Osteocyte (in vitro differentiated cells): ENCODE data around the gene KIAA1958. TPM values are rescaled to one million over a fixed set of nuclear protein-coding genes. Genes with fewer than 3 reads are reported as not detected.

Source experiments
- DNase-seq: peaks from one replicate; pipeline ENCODE4 v3.0.0; 2021; ENCODE audit warnings: mixed read lengths; ENCODE audit not compliant: unreplicated experiment; ENCODE audit errors: extremely low spot score
- H3K27ac Mint-ChIP-seq: one replicate; pipeline ENCODE4 v1.8.0; 2021; ENCODE audit warnings: mild to moderate bottlenecking, mixed read lengths; ENCODE audit not compliant: unreplicated experiment
- H3K27me3 Mint-ChIP-seq: one replicate; pipeline ENCODE4 v1.8.0; 2021; ENCODE audit warnings: mixed read lengths; ENCODE audit not compliant: unreplicated experiment
- H3K36me3 Mint-ChIP-seq: one replicate; pipeline ENCODE4 v1.8.0; 2021; ENCODE audit warnings: mixed read lengths; ENCODE audit not compliant: unreplicated experiment
- H3K4me1 Mint-ChIP-seq: one replicate; pipeline ENCODE4 v1.8.0; 2021; ENCODE audit warnings: mixed read lengths; ENCODE audit not compliant: unreplicated experiment
- H3K4me3 Mint-ChIP-seq: one replicate; pipeline ENCODE4 v1.8.0; 2021; ENCODE audit warnings: mild to moderate bottlenecking, moderate library complexity, mixed read lengths; ENCODE audit not compliant: unreplicated experiment
- H3K9me3 Mint-ChIP-seq: one replicate; pipeline ENCODE4 v1.8.0; 2021; ENCODE audit warnings: mixed read lengths; ENCODE audit not compliant: unreplicated experiment
- CTCF ChIP-seq: fragments of 200-600 bp; sonication (generic); IDR thresholded peaks from 2 replicates; pipeline ENCODE4 v1.5.0; 2021; ENCODE audit warnings: antibody characterized with exemption, mild to moderate bottlenecking, moderate library complexity
- long read RNA-seq: library from polyadenylated mRNA; unstranded; transcript quantifications from one replicate; pipeline ENCODE4 v2.0.0, GENCODE V29; 2021
- total RNA-seq: library from RNA; stranded (reverse); gene quantifications from 2 replicates; pipeline ENCODE4 v1.2.1, GENCODE V29; 2021

KIAA1958 gene, protein sequence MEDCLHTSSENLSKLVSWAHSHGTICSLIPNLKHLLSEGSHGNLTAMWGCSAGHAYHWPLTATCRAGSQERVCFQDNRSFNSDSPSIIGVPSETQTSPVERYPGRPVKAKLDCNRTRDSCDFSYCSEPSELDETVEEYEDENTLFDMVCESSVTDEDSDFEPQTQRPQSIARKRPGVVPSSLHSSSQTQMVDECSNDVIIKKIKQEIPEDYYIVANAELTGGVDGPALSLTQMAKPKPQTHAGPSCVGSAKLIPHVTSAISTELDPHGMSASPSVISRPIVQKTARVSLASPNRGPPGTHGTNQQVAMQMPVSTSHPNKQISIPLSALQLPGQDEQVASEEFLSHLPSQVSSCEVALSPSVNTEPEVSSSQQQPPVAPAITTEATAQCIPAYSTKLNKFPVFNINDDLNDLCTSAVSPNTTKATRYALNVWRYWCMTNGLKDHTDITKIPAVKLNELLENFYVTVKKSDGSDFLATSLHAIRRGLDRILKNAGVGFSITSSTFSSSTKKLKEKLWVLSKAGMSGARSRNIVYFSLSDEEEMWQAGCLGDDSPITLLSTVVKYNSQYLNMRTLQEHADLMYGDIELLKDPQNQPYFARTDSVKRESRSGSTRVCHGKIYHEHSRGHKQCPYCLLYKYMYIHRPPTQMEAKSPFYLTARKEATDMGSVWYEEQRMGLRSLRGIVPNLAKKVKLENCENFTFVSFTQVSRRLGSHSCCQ
- total RNA-seq: 4.9 and 6.1 TPM in 2 replicates
- long read RNA-seq, partial matches to known transcripts: 1 of 2 reads
- long read RNA-seq, other reads (novel, unspliced or antisense): 1 of 2 reads

GRCh38 chr9:112486221-112487007, at the start of gene KIAA1958:
TSS of gene KIAA1958 (plus strand) at chr9:112486827. CDS start at chr9:112574081, 87,254 bp downstream.
- H3K27ac Mint-ChIP-seq: peak within 1 kb of the TSS; percentile 79
- no peaks in the 10 kb centered on the region for H3K27me3 Mint-ChIP-seq
- no peaks in the 10 kb centered on the region for H3K36me3 Mint-ChIP-seq
- no peak for TF ChIP-seq CTCF
- H3K9me3 Mint-ChIP-seq: no peaks in the 10 kb centered on the region
- peak within 1 kb of the TSS; percentile 92 for H3K4me3 Mint-ChIP-seq
- peaks cover 20% of the 10 kb centered on the region for H3K4me1 Mint-ChIP-seq
- DNase-seq: peak; percentile 91

DNA sequence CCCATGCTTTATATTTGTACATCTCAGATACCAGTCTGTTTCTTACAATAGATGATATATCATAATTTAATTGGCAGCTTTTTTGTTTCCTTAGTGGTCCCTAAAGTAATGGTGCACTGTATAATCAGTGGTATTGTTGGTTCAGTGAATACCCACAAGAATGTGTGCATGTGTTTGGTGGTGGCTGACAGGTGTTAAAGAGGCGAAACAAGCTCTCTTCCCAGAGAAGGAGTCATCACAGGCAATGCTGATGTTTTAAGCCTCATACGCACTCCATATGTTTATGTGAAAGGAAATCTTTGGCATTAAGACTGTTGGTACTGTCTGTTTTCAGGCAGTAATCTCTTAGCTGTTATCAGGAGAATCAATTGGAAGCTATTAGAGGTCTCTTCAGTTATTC, 49.2 kb upstream of the KIAA1958 start:
- no peak for TF ChIP-seq CTCF

GRCh38 chr9:112439171-112439570, 47.5 kb upstream of the KIAA1958 start:
- no peak for TF ChIP-seq CTCF
- Mint-ChIP-seq H3K9me3 (no peaks in the 10 kb centered on the region), H3K4me1 (no peaks in the 10 kb centered on the region), H3K36me3 (peaks cover 16% of the 10 kb centered on the region), H3K4me3 (no peak overlapping the region), H3K27me3 (no peaks in the 10 kb centered on the region), H3K27ac (no peak overlapping the region)
- DNase-seq: no peak

More for the DNA sequence above, 49.2 kb upstream of the KIAA1958 start:
- no peak for DNase-seq
- no peaks in the 10 kb centered on the region for H3K4me1 Mint-ChIP-seq
- no peaks in the 10 kb centered on the region for H3K9me3 Mint-ChIP-seq
- H3K36me3 Mint-ChIP-seq: peaks cover 24% of the 10 kb centered on the region
- H3K27me3 Mint-ChIP-seq: no peaks in the 10 kb centered on the region
- H3K4me3 Mint-ChIP-seq: no peak overlapping the region
- no peak overlapping the region for H3K27ac Mint-ChIP-seq

- no peak for TF ChIP-seq CTCF
- no peak overlapping the region for H3K27ac Mint-ChIP-seq
- H3K4me3 Mint-ChIP-seq: no peak overlapping the region
- DNase-seq: no peak
- H3K9me3 Mint-ChIP-seq: no peaks in the 10 kb centered on the region
- H3K27me3 Mint-ChIP-seq: no peaks in the 10 kb centered on the region
- H3K36me3 Mint-ChIP-seq: peaks cover 13% of the 10 kb centered on the region
- H3K4me1 Mint-ChIP-seq: no peaks in the 10 kb centered on the region
Observed at GRCh38 chr9:112439825-112440224, 46.8 kb upstream of the KIAA1958 start.
